Activated CD8-positive, alpha-beta memory T cell treated with anti-CD3 and anti-CD28 coated beads for 36 hours (primary cell): ENCODE results near the gene WNT7A. TPM values are rescaled to one million over a fixed set of nuclear protein-coding genes. Genes with fewer than 3 reads are reported as not detected.

Source experiments
- CTCF ChIA-PET: fragments of 350-600 bp; sonication (Branson Sonifier 250); formaldehyde crosslinking; loops from one replicate; lab custom pipeline; 2021; ENCODE audit warnings: antibody characterized with exemption; lab: Charles Lee
- POLR2A ChIA-PET: fragments of 350-600 bp; sonication (Branson Sonifier 250); formaldehyde crosslinking; loops from one replicate; lab custom pipeline; 2021; ENCODE audit warnings: antibody characterized with exemption; lab: Charles Lee
- total RNA-seq, 2 experiments: library from RNA; stranded (reverse); gene quantifications; one replicate each; pipeline ENCODE4 v1.2.3, GENCODE V29; 2021

WNT7A gene
- total RNA-seq, 2 experiments from 2014 or later, result 0.06 TPM; not detected in 1

DNA sequence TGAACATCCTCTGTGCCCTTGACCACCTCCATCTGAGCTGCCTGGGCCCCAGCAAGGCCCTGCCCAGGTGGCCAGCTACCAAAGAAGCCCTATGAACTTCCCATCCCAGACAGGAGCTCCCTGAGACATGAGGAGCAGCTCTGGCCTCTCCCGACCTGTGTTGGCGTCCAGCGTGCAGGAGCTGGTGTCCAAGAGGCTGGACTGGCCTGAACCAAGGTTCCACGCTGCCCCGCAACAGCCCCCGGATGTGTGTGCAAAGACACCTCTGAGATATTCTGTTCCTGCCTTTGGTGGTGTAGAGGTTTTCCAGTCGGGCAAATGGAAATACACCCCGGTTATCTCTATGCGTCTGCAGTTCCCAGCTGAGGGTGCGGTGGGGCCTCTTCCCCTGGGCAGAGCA, 42.1 kb downstream of the WNT7A start:
- ChIA-PET CTCF (no interaction called here), POLR2A (no interaction called here)

DNA sequence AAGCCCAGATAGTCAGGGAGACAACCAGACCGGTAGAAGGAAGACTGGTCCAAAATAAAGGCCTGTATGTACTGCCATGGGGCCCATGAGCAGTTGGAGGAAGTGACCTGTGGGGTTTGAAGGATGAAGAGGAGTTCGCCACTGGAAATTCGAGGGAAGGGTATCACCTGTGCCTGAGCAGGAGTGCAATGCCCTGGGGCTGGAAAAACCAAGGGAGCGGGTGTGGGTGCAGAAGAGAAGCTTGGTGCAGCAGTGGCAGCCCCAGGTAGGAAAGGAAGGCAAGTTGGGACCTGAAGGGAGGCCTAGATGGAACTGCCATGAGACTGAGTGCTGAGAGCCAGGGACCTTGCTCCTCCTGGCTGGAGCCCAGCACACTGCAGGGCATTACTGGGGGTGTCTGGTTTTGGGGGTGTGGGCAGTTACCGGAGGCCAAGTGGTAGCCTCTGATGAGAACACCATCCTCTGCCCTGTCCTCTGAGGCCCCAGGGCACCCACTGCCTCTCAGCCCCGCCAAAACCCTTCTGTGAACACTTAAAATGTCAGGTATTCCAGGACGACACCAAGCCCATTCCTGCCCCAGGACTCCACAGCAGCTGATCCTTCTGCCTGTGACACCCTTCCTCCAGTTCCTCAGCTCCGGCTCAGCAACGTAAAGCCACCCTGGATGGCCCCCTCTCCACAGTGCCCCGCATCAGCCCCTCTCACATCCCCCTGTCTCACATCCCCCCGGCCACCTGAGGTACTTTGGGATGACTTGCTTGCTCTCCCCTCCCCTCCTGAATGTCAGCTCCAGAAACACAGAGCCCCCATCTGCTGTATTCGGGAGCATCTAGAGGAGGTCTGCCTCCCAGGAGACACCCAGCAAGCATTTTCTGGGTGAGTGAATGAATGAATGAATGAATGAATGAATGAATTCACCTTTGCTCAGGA, 42.9 kb downstream of the WNT7A start:
- ChIA-PET POLR2A (no interaction called here), CTCF (no interaction called here)

GRCh38 chr3:13835246-13835645, 44.6 kb downstream of the WNT7A start:
- POLR2A ChIA-PET, result no interaction called here
- CTCF ChIA-PET, result interaction anchor here (0.9 kb wide), 1 partner anchor 12 kb away, joined by 3 read pairs; no protein-coding TSS in a partner anchor

DNA sequence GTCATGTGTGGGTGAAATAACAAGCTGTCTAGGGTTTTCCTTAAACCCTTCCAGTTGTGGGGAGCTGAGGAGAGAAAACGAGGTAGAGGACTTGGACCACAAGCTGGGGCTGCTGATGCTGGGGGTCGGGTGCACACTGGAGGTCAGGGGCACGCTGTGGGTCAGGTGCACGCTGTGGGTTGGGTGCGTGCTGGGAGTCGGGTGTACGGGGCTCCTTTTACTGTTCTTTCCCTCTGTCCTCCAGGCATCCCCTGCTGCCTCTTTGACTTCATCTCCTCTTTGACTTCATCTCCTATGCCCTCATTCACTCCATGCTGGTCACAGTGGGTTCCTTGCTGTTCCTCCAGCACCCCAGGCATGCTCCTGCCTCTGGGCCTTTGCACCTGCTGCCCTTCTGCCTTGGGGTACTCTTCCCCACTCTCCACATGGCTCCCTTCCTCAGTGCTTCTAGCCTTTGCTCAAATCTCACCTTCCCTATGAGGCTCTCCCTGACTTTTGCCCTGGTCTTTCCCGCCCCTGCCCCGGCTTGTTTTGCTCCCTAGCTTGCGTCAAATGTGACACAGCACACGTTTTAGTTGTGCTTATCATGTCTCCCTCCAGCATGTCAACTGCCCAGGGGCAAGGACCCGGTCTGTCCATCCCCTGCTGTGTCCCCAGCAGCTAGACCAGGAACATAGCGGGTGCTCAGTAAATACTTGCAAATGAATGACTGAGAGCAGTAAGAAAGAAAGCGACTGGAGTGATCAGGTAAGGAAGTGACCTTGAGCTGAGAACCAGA, 45.4 kb downstream of the WNT7A start:
- POLR2A ChIA-PET, result no interaction called here
- CTCF ChIA-PET, result no interaction called here

DNA sequence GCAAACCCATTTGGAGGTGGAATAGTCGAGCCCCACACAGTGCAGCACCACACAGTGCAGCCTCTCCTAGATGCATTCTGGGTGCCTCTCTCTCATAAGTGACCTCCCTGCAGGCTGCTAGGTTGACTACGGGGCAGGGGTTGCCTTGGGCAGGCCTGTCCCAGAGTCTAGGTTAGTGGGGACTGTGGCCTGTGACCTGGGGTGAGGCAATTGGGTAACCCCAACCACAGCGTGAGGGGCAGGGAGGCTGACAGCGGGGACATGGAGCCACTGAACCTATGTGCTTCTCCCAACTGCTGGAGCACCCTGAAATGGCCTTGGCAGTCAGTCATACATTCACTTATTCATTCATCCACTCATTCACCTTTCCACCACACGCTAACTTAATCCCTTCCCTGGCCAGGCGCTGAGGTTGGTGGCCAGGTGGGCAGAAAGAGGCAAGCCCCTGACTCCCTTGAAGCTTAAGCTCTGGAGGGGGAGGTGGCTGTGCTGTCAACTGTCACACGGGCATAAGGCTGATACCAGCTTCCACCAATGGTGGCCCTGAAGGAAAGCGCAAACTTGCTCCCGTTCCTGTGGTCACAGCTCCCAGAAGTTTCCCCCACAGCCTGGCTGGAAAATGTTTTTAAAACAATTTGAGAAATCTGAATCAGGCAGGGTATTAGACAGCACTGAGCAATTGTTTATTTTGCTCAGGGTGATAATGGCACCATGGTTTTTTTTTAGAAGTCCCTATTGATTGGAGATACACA, 46.2 kb downstream of the WNT7A start:
- CTCF ChIA-PET, result no interaction called here
- POLR2A ChIA-PET, result no interaction called here

DNA sequence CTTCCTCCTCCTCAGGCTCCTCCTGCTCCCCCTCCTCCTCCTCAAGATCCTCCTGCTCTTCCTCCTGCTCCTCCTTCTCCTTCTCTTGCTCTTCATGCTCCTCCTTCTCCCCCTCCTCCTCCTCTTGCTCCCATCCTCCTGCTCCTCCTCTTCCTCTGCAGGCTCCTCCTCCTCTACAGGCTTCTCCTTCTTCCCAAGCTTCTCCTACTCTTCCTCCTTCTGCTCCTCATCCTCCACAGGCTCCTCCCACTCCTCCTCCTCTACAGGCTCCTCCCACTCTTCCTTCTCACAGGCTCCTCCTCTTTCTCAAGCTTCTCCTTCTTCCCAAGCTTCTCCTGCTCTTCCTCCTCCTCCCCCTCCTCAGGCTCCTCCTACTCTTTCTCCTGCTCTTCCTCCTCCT, 47.7 kb downstream of the WNT7A start:
- POLR2A ChIA-PET, result no interaction called here
- CTCF ChIA-PET, result no interaction called here

DNA sequence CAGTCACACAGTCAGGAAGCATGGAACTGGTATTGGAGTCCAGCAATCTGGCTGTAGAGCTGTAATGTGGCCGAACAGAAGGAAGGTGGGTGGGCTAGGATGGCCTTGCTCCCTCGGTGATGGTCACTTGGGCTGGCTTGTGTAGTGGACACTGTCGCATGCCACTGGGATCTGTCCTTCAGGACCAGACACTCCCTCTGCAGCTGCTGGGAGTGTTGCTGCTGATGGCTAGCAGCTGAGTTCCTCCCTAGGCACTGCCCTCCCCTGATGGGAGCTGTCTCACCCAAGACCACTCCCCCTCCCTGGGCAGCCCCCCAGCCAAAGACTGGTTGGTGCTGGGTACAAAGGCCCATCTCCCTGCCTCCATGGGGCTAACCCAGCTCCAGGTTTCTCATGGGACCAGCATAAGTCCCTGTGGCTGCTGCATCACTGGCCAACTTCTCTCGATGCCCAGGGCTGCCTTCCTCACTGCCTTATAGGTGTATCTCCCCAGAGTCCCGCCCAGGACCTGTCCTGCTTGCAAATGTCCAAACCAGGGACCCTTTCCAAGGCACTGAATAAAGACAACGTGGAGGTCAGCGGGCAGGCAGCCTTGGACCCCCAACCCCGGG, 48.4 kb downstream of the WNT7A start:
- ChIA-PET POLR2A (no interaction called here), CTCF (no interaction called here)

GRCh38 chr3:13829311-13829710, 50.6 kb downstream of the WNT7A start:
- ChIA-PET POLR2A (no interaction called here), CTCF (no interaction called here)

- ChIA-PET CTCF (no interaction called here), POLR2A (no interaction called here)
Observed at GRCh38 chr3:13828501-13829265, 51.2 kb downstream of the WNT7A start.

DNA sequence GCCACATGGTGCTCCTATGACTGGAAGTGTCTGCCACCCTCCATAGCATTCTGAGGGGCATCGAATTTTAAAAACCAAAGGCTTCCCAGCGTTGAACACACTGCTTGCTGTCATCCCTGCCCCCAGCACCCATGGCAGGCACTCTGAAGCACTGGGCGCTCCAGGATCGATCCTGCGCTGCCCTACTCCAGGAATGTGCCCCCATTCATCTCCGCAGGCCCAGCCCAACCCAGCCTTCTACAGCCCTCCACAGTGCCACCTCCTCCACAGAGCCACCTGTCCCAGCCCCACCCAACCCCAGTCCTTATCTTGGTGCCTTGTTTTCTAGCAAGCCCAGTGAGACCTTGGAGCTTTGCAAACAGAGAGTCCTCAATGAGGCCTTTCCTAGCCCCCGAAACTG, 52.2 kb downstream of the WNT7A start:
- ChIA-PET CTCF (no interaction called here), POLR2A (no interaction called here)

- CTCF ChIA-PET, result no interaction called here
- POLR2A ChIA-PET, result no interaction called here
Observed at GRCh38 chr3:13827256-13827655, 52.6 kb downstream of the WNT7A start.

- ChIA-PET POLR2A (no interaction called here), CTCF (no interaction called here)
Observed at GRCh38 chr3:13826672-13827071, 53.2 kb downstream of the WNT7A start.

- ChIA-PET POLR2A (no interaction called here), CTCF (no interaction called here)
Observed at GRCh38 chr3:13825821-13826220, 54.0 kb downstream of the WNT7A start.

- CTCF ChIA-PET, result no interaction called here
- POLR2A ChIA-PET, result no interaction called here
Observed at GRCh38 chr3:13825311-13825579, 54.6 kb downstream of the WNT7A start.

- CTCF ChIA-PET, result no interaction called here
- POLR2A ChIA-PET, result no interaction called here
Observed at GRCh38 chr3:13824521-13825310, 55.2 kb downstream of the WNT7A start.

GRCh38 chr3:13823692-13824091, 56.2 kb downstream of the WNT7A start:
- ChIA-PET POLR2A (no interaction called here), CTCF (interaction anchor here (0.9 kb wide), 1 partner anchor 12 kb away, joined by 3 read pairs; no protein-coding TSS in a partner anchor)

DNA sequence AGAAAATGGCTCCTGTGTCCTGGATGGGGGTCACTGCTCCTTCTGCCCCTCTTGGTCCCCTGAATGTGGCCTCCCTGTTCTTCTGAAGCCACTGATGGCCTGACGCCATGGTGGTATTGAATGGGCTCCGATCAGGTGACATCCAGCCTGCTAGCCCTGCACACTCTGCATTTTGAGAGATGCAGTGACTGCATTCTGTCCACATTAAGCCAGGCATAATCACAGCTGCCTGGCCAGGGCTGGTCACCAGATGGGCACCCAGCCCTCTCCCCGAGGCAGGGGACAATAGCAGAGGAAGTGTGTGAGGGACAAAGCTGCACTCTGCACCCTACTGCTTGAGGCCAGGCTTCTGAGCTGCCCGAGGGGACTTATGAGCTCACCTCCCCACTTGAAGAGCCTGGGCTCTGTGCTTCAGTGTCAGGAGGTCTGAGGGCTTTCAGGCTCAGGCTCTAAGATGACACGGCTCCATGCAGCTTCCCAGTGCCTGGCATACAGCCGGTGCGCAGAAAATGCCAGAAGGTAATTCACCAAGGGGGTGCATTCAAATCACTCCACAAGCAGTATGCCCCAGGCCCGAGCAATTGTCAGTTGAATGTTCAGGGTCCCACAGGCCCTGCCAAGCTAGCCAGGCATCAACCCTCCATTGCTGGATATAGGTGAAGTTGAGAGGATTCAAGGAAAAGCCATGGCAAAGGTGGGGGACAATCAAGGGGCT, 56.8 kb downstream of the WNT7A start:
- ChIA-PET POLR2A (no interaction called here), CTCF (interaction anchor here (0.9 kb wide), 1 partner anchor 12 kb away, joined by 3 read pairs; no protein-coding TSS in a partner anchor)

GRCh38 chr3:13822042-13822441, 57.8 kb downstream of the WNT7A start:
- CTCF ChIA-PET, result no interaction called here
- POLR2A ChIA-PET, result no interaction called here
